HG03575 (cell line): ENCODE measurements around the gene MRPL39.

Experiments used
- ATAC-seq: cut with Tn5 transposase; IDR thresholded peaks from one replicate; pipeline ENCODE4 v1.9.1; 2021; ENCODE audit not compliant: unreplicated experiment, insufficient number of reproducible peaks, low FRiP score; ENCODE audit errors: extremely low read depth

The MRPL39 gene

GRCh38 chr21:25556091-25556490, 51.2 kb downstream of the MRPL39 start:
- no peak for ATAC-seq

GRCh38 chr21:25555492-25555891, 51.8 kb downstream of the MRPL39 start:
- ATAC-seq: no peak

- no peak for ATAC-seq
Measured at GRCh38 chr21:25552856-25553255, 54.4 kb downstream of the MRPL39 start.

GRCh38 chr21:25551569-25551968, 55.7 kb downstream of the MRPL39 start:
- ATAC-seq: no peak

- ATAC-seq: no peak
Measured at GRCh38 chr21:25550352-25551120, 56.7 kb downstream of the MRPL39 start.

- ATAC-seq: no peak
Measured at GRCh38 chr21:25541042-25541441, 66.2 kb downstream of the MRPL39 start.

- no peak for ATAC-seq
Measured at GRCh38 chr21:25539606-25540005, 67.7 kb downstream of the MRPL39 start.

- no peak for ATAC-seq
Measured at GRCh38 chr21:25537174-25537573, 70.1 kb downstream of the MRPL39 start.

GRCh38 chr21:25536752-25537151, 70.5 kb downstream of the MRPL39 start:
- no peak for ATAC-seq

GRCh38 chr21:25535849-25536248, 71.4 kb downstream of the MRPL39 start:
- no peak for ATAC-seq
